ENCODE measurements around the gene AK4.

AK4 gene

GRCh38 chr1:65255656-65256050 lies 107.7 kb downstream of the AK4 start:
- Histone ChIP-seq H3K27me3 (ENCODE audit: control insufficient read depth, low read length) (no peaks in the 10 kb centered on the region), H3F3A (ENCODE audit: control insufficient read depth, insufficient read depth) (peaks cover 3% of the 10 kb centered on the region; the same call in 1 of the 2 replicates), H3K4me1 (ENCODE audit: control insufficient read depth, low read length) (peaks cover 21% of the 10 kb centered on the region), H3K36me3 (ENCODE audit: control insufficient read depth, low read length) (no peaks in the 10 kb centered on the region), H3K9me3 (ENCODE audit: control insufficient read depth, insufficient read depth, low read length) (no peaks in the 10 kb centered on the region), H3K4me3 (ENCODE audit: low read length) (peak overlapping the region; percentile 79), H3K27ac (ENCODE audit: low read depth, low read length) (no peak overlapping the region), H3K4me2 (ENCODE audit: low read length) (peak overlapping the region; percentile 100), H3K9me2 (replicated peaks; ENCODE audit: control insufficient read depth, low read length) (no peaks in the 10 kb centered on the region), H4K20me1 (ENCODE audit: control insufficient read depth, insufficient read depth, low read depth, low read length) (no peaks in the 10 kb centered on the region), H3K79me2 (ENCODE audit: control insufficient read depth, low read length) (peaks cover 15% of the 10 kb centered on the region)
- TF ChIP-seq CTCF (IDR thresholded peaks at IDR 0.05; ENCODE audit: low read depth, low read length, poor library complexity, severe bottlenecking) (no peak), EZH2phosphoT487 (IDR thresholded peaks at IDR 0.05; ENCODE audit: borderline replicate concordance, low read length) (no peak)

- Histone ChIP-seq H3K27me3 (ENCODE audit: control insufficient read depth, low read length) (no peaks in the 10 kb centered on the region), H3K27ac (ENCODE audit: low read depth, low read length) (no peak overlapping the region), H4K20me1 (ENCODE audit: control insufficient read depth, insufficient read depth, low read depth, low read length) (no peaks in the 10 kb centered on the region), H3K4me3 (ENCODE audit: low read length) (no peak overlapping the region), H3F3A (ENCODE audit: control insufficient read depth, insufficient read depth) (no peaks in the 10 kb centered on the region), H3K4me1 (ENCODE audit: control insufficient read depth, low read length) (peaks cover 21% of the 10 kb centered on the region), H3K9me3 (ENCODE audit: control insufficient read depth, insufficient read depth, low read length) (no peaks in the 10 kb centered on the region), H3K79me2 (ENCODE audit: control insufficient read depth, low read length) (peaks cover 15% of the 10 kb centered on the region), H3K36me3 (ENCODE audit: control insufficient read depth, low read length) (no peaks in the 10 kb centered on the region), H3K9me2 (replicated peaks; ENCODE audit: control insufficient read depth, low read length) (no peaks in the 10 kb centered on the region), H3K4me2 (ENCODE audit: low read length) (no peak overlapping the region)
- TF ChIP-seq CTCF (IDR thresholded peaks at IDR 0.05; ENCODE audit: low read depth, low read length, poor library complexity, severe bottlenecking) (no peak), EZH2phosphoT487 (IDR thresholded peaks at IDR 0.05; ENCODE audit: borderline replicate concordance, low read length) (no peak)
These were observed 109.1 kb downstream of the AK4 start for GRCh38 chr1:65256860-65257708.

GRCh38 chr1:65258106-65258505 lies 110.1 kb downstream of the AK4 start:
- peaks cover 15% of the 10 kb centered on the region for H3K79me2 ChIP-seq (ENCODE audit: control insufficient read depth, low read length)
- no peaks in the 10 kb centered on the region for H3K27me3 ChIP-seq (ENCODE audit: control insufficient read depth, low read length)
- H3K9me2 ChIP-seq (replicated peaks; ENCODE audit: control insufficient read depth, low read length): no peaks in the 10 kb centered on the region
- no peaks in the 10 kb centered on the region for H3K9me3 ChIP-seq (ENCODE audit: control insufficient read depth, insufficient read depth, low read length)
- H3F3A ChIP-seq (ENCODE audit: control insufficient read depth, insufficient read depth): no peaks in the 10 kb centered on the region
- H3K4me3 ChIP-seq (ENCODE audit: low read length): no peak overlapping the region
- no peaks in the 10 kb centered on the region for H3K36me3 ChIP-seq (ENCODE audit: control insufficient read depth, low read length)
- H3K27ac ChIP-seq (ENCODE audit: low read depth, low read length): no peak overlapping the region
- TF ChIP-seq CTCF (IDR thresholded peaks at IDR 0.05; ENCODE audit: low read depth, low read length, poor library complexity, severe bottlenecking): no peak
- TF ChIP-seq EZH2phosphoT487 (IDR thresholded peaks at IDR 0.05; ENCODE audit: borderline replicate concordance, low read length): no peak
- no peaks in the 10 kb centered on the region for H4K20me1 ChIP-seq (ENCODE audit: control insufficient read depth, insufficient read depth, low read depth, low read length)
- no peak overlapping the region for H3K4me2 ChIP-seq (ENCODE audit: low read length)
- H3K4me1 ChIP-seq (ENCODE audit: control insufficient read depth, low read length): peaks cover 21% of the 10 kb centered on the region

All from DOHH2 (cell line).